Measurements from ENCODE around the gene ACY1. TPM values are rescaled to one million over a fixed set of nuclear protein-coding genes. Genes with fewer than 3 reads are reported as not detected.

Gene ACY1
- total and polyA plus RNA-seq, 11 donors, result 14.8 to 45.3 (median 25.4) TPM

GRCh38 chr3:51941798-51942602 lies 41.3 kb upstream of the ACY1 start, which contains the start of the genes PARP3 and RRP9:
Gene PARP3, plus strand, starts transcription at chr3:51942363. Its CDS starts 993 bp downstream, at chr3:51943356.
Gene RRP9, minus strand, starts transcription at chr3:51941904. Its CDS starts 37 bp downstream, at chr3:51941867.
- Histone ChIP-seq H3K27me3 (no peaks in the 10 kb centered on the region), H3K9me3 (no peaks in the 10 kb centered on the region), H3K4me3 (peak within 1 kb of the TSS; percentile 36 to 93 (median 76)), H3K27ac (peak within 1 kb of the TSS; percentile 90 to 99 (median 95)), H3K36me3 (peaks cover 0 to 36% (median 13%) of the 10 kb centered on the region in 9 donors), H3K4me1 (peaks cover 3 to 32% (median 23%) of the 10 kb centered on the region in 12 donors)
- 0 to 2% (median 2%) methylated on average over 14 to 67 of the region's 67 CpGs for WGBS, 4 donors
- ATAC-seq, result peak; percentile 95 to 98 (median 96)
- intact Hi-C loops (cut with DNase I), result loop anchor here in 9 of 10 donors (1.0 to 5.0 kb wide), 8 partner anchors 14 to 205 kb away; partner anchors contain the start of genes ABHD14B (in 7 of the 9) and ABHD14A (in 5 of the 9)
- TF ChIP-seq POLR2A (IDR thresholded peaks at IDR 0.05) (peak in 1 of 2 donors; percentile 63), CTCF (IDR thresholded peaks at IDR 0.05) (peak in 11 of 12 donors; percentile 99 to 100 (median 100))
- DNase-seq, result peak; percentile 100

- Histone ChIP-seq H3K4me1 (peaks cover 3 to 32% (median 23%) of the 10 kb centered on the region in 12 donors), H3K27ac (peak overlapping the region; percentile 90 to 99 (median 95)), H3K36me3 (peaks cover 0 to 30% (median 6%) of the 10 kb centered on the region in 9 donors), H3K27me3 (no peaks in the 10 kb centered on the region), H3K4me3 (peak overlapping the region in 11 of 12 donors; percentile 18 to 93 (median 78)), H3K9me3 (no peaks in the 10 kb centered on the region)
- intact Hi-C loops (cut with DNase I), result loop anchor here in 9 of 10 donors (1.0 to 5.0 kb wide), 8 partner anchors 13 to 204 kb away; partner anchors contain the start of genes ABHD14B (in 7 of the 9) and ABHD14A (in 5 of the 9)
- DNase-seq (peak; percentile 61 to 81 (median 62)), ATAC-seq (peak in 3 of 4 donors; percentile 16 to 38 (median 35))
- WGBS, 4 donors, result 35 to 51% (median 40%) methylated on average over 14 to 17 of the region's 17 CpGs
- TF ChIP-seq POLR2A (IDR thresholded peaks at IDR 0.05) (peak in 1 of 2 donors; percentile 41), CTCF (IDR thresholded peaks at IDR 0.05) (no peak)
Measured at GRCh38 chr3:51942603-51943450, 40.5 kb upstream of the ACY1 start.

GRCh38 chr3:51943451-51944391 lies 39.6 kb upstream of the ACY1 start:
- ATAC-seq, result no peak
- DNase-seq, result peak in 3 of 5 donors; percentile 18 to 60 (median 36)
- no peak for TF ChIP-seq POLR2A (IDR thresholded peaks at IDR 0.05)
- TF ChIP-seq CTCF (IDR thresholded peaks at IDR 0.05), result no peak
- 84 to 97% (median 91%) methylated on average over 19 to 21 of the region's 21 CpGs for WGBS, 4 donors
- no peaks in the 10 kb centered on the region for H3K9me3 ChIP-seq
- H3K4me3 ChIP-seq, result peak overlapping the region in 8 of 12 donors; percentile 65 to 85 (median 80)
- peaks cover 3 to 32% (median 23%) of the 10 kb centered on the region in 12 donors for H3K4me1 ChIP-seq
- H3K27me3 ChIP-seq, result no peaks in the 10 kb centered on the region
- intact Hi-C loops (cut with DNase I), result loop anchor here in 8 of 10 donors (2.0 to 5.0 kb wide), 5 partner anchors 29 to 204 kb away; partner anchors contain the start of genes ABHD14A (in 5 of the 8) and ABHD14B (in 4 of the 8)
- H3K27ac ChIP-seq, result peak overlapping the region; percentile 90 to 99 (median 95)
- peaks cover 0 to 29% (median 8%) of the 10 kb centered on the region in 9 donors for H3K36me3 ChIP-seq
